ENCODE results near the gene PAK4. TPM values are rescaled to one million over a fixed set of nuclear protein-coding genes. Genes with fewer than 3 reads are reported as not detected.

PAK4 gene
- total and polyA plus RNA-seq, 9 of the 15 experiments (the other 6 are each of a cell fraction or from before 2014, with no cell fraction given), result 0.21 to 33.5 (median 5.8) TPM

- TF ChIP-seq ZBTB2 (IDR thresholded peaks at IDR 0.05) (no peak), ZZZ3 (IDR thresholded peaks at IDR 0.05) (no peak), NCOA1 (IDR thresholded peaks at IDR 0.05; ENCODE audit: low read depth) (no peak), JUND (IDR thresholded peaks at IDR 0.05; ENCODE audit: borderline replicate concordance, low read depth, low read length) (peak; percentile 33; the same call in 1 of the 2 replicates), JUND (tag; IDR thresholded peaks at IDR 0.05; ENCODE audit: borderline replicate concordance, low read depth, low read length) (no peak), NFYB (IDR thresholded peaks at IDR 0.05; ENCODE audit: extremely low read depth, insufficient read length) (no peak), ZEB2 (IDR thresholded peaks at IDR 0.05) (no peak), HNRNPLL (IDR thresholded peaks at IDR 0.05; ENCODE audit: low read depth, low read length, poor library complexity, severe bottlenecking) (no peak), NCOA6 (IDR thresholded peaks at IDR 0.05) (no peak), EGR1 (conservative IDR thresholded peaks at IDR 0.05) (peak; percentile 35), KHSRP (IDR thresholded peaks at IDR 0.05) (no peak), HMGXB4 (CRISPR knock-in tag; IDR thresholded peaks at IDR 0.05) (no peak), ARID3A (IDR thresholded peaks at IDR 0.05; ENCODE audit: borderline replicate concordance, low read depth, low read length) (no peak), RBM14 (IDR thresholded peaks at IDR 0.05; ENCODE audit: borderline replicate concordance, insufficient read depth, low read depth, low read length) (no peak), ZNF354B (CRISPR knock-in tag; IDR thresholded peaks at IDR 0.05) (no peak), ELK3 (CRISPR knock-in tag; IDR thresholded peaks at IDR 0.05) (no peak), E2F5 (CRISPR knock-in tag; IDR thresholded peaks at IDR 0.05) (no peak)
- H3K9ac ChIP-seq (ENCODE audit: insufficient read depth in 1 of 2, low read depth in 2 of 2, low read length in 2 of 2), result peak overlapping the region in 1 of 2 experiments; percentile 85; a peak in 2 of 4 replicates
- no peak overlapping the region for H3K4me3 ChIP-seq
- intact Hi-C loops (cut with micrococcal nuclease), result no loop called here
- H3K27me3 ChIP-seq (ENCODE audit: control insufficient read depth in 2 of 2, insufficient read depth in 2 of 2, low read length in 2 of 2), result no peaks in the 10 kb centered on the region
- no TSS peak for BruUV-seq (replicated peaks)
- H4K20me1 ChIP-seq (replicated peaks; ENCODE audit: control insufficient read depth, insufficient read depth, low read length), result peaks cover 4% of the 10 kb centered on the region; the same call in 1 of the 2 replicates
- FAIRE-seq, result no peak
- H3K9me1 ChIP-seq (ENCODE audit: control insufficient read depth, insufficient read depth, low read length), result no peaks in the 10 kb centered on the region
- H3K79me2 ChIP-seq (ENCODE audit: control insufficient read depth, insufficient read depth, low read length), result peaks cover 43% of the 10 kb centered on the region
- H3K27ac ChIP-seq (ENCODE audit: extremely low read depth, low read depth, low read length), result no peak overlapping the region
- H3K9me3 ChIP-seq (replicated peaks; ENCODE audit: control insufficient read depth, insufficient read depth, low read depth, low read length), result no peaks in the 10 kb centered on the region
- no peak overlapping the region for H2AFZ ChIP-seq (ENCODE audit: low read depth, low read length)
- in situ Hi-C loops (cut with MboI), result no loop called here
- DNase-seq (ENCODE audit: extremely low read depth in 1 of 4, low spot score in 3 of 4), result no peak
- H3K36me3 ChIP-seq (ENCODE audit: control insufficient read depth, insufficient read depth, low read length), result no peaks in the 10 kb centered on the region
- H3K4me2 ChIP-seq (ENCODE audit: insufficient read depth, low read length), result no peak overlapping the region
- ChIA-PET POLR2A (interaction anchor here (1.4 kb wide), 1 partner anchor 160 kb away, joined by 7 read pairs; no protein-coding TSS in a partner anchor), CTCF (ENCODE audit: low intra/inter-chr PET ratio) (no interaction called here)
- H3K4me1 ChIP-seq (replicated peaks in 1 of 2; ENCODE audit: control insufficient read depth in 2 of 2, insufficient read depth in 2 of 2, low read length in 2 of 2), result peaks cover 22 to 31% of the 10 kb centered on the region in 2 experiments; a peak in 4 of 5 replicates
- no peak for ATAC-seq
- WGBS (ENCODE audit: insufficient coverage, low coverage, missing lambda C conversion rate), result 80% methylated on average over 5 of the region's 8 CpGs
Measured at GRCh38 chr19:39150235-39150634, 24.6 kb downstream of the PAK4 start.
